CD4-positive, CD25-positive, alpha-beta regulatory T cell (primary cell): Measurements from ENCODE around the gene PRRX2. TPM values are rescaled to one million over a fixed set of nuclear protein-coding genes. Genes with fewer than 3 reads are reported as not detected.

ENCODE experiments used
- ATAC-seq, 2 donors: fragments of 150-1000 bp; cut with Tn5 transposase; one replicate each; pipeline ENCODE4 v1.10.0; 2021; ENCODE audit warnings: low read depth in 2 of 2, moderate number of reproducible peaks in 2 of 2, moderate library complexity in 1 of 2
- DNase-seq, 3 donors: peaks; one replicate each; pipeline versions ENCODE4 v3.0.0 to v3.0.0-alpha.2; 2012 to 2022; ENCODE audit warnings: mixed read lengths in 1 of 3
- H3K27ac ChIP-seq: one replicate; pipeline ENCODE4 v1.7.0; 2013; ENCODE audit warnings: mild to moderate bottlenecking, low read length; ENCODE audit not compliant: insufficient read depth, poor library complexity, severe bottlenecking
- H3K27me3 ChIP-seq: one replicate; pipeline ENCODE4 v1.7.0; 2013; ENCODE audit warnings: low read length; ENCODE audit not compliant: control insufficient read depth, insufficient read depth
- H3K36me3 ChIP-seq: one replicate; pipeline ENCODE4 v1.7.0; 2013; ENCODE audit warnings: mild to moderate bottlenecking, low read length, moderate library complexity; ENCODE audit not compliant: control insufficient read depth, insufficient read depth
- H3K4me1 ChIP-seq: 2 replicates; pipeline ENCODE4 v1.7.0; 2013; ENCODE audit warnings: mild to moderate bottlenecking, low read length; ENCODE audit not compliant: insufficient read depth, control insufficient read depth, poor library complexity, severe bottlenecking
- H3K4me3 ChIP-seq: one replicate; pipeline ENCODE4 v1.7.0; 2013; ENCODE audit warnings: low read depth, mild to moderate bottlenecking, low read length, moderate library complexity
- H3K9me3 ChIP-seq, 2 experiments: 1 replicate in 1 of 2; 2 replicates in 1 of 2; pipeline ENCODE4 v1.7.0; 2013; ENCODE audit warnings: low read length in 2 of 2, mild to moderate bottlenecking in 1 of 2, moderate library complexity in 1 of 2; ENCODE audit not compliant: control insufficient read depth in 2 of 2
- H3K27ac Mint-ChIP-seq, 3 donors: one replicate each; pipeline ENCODE4 v1.8.0; 2020 to 2022; ENCODE audit warnings: mild to moderate bottlenecking in 3 of 3, mixed read lengths in 3 of 3, moderate library complexity in 2 of 3
- H3K27me3 Mint-ChIP-seq: one replicate; pipeline ENCODE4 v1.8.0; 2022; ENCODE audit warnings: mild to moderate bottlenecking, mixed read lengths
- H3K36me3 Mint-ChIP-seq: one replicate; pipeline ENCODE4 v1.8.0; 2020; ENCODE audit warnings: mixed read lengths
- H3K4me1 Mint-ChIP-seq, 4 donors: one replicate each; pipeline ENCODE4 v1.8.0; 2020 to 2022; ENCODE audit warnings: mixed read lengths in 4 of 4, mild to moderate bottlenecking in 1 of 4
- H3K4me3 Mint-ChIP-seq, 4 donors: one replicate each; pipeline ENCODE4 v1.8.0; 2020 to 2022; ENCODE audit warnings: mild to moderate bottlenecking in 4 of 4, mixed read lengths in 4 of 4, moderate library complexity in 3 of 4
- H3K9me3 Mint-ChIP-seq, 7 donors: one replicate each; pipeline ENCODE4 v1.8.0; 2020 to 2022; ENCODE audit warnings: mixed read lengths in 7 of 7, mild to moderate bottlenecking in 3 of 7, moderate library complexity in 2 of 7
- polyA plus RNA-seq, 4 donors: library from polyadenylated mRNA; unstranded; fragments of 300-500 nt; fragmentation: Illumina TruSeq; gene quantifications; one replicate each; pipeline ENCODE4 v1.2.3, GENCODE V29; 2021
- total RNA-seq: library from RNA; stranded (reverse); gene quantifications from one replicate; pipeline ENCODE4 v1.2.3, GENCODE V29; 2022

PRRX2 gene
- total and polyA plus RNA-seq, 5 donors from 2014 or later = not detected

DNA sequence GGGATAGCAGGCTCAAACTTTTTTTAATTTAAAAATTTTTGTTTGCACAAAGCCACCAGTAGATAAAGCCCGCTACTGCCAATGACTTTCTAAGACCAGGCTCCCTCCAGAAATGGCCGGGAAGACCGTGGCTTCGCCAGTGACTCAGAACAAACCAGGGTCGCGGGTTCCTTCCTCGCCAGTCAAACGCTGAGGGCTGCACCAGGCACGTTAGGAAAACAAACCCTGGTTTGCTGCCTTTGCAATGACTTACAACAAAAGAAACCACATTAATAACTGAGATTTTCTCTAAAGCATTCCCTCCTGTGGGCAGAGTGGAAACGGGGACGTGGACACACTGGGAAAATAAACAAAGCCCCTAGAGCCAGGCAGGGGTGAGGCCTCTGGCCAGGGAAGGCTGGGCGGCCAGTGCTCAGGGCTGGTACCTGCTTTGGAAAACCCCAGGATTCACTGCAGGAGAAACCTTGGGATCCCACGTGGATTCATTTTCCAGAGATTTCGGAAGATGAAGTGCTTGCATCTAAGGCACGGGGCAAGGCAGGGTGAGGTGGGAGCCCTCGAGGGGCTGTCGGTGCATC is 3.8 kb downstream of the PRRX2 start:
- ATAC-seq (no peak), DNase-seq (no peak)
- Mint-ChIP-seq H3K9me3 (peaks cover 0 to 2% (median 0%) of the 10 kb centered on the region in 7 donors), H3K4me1 (peaks cover 0 to 6% (median 0%) of the 10 kb centered on the region in 4 donors), H3K27ac (peak overlapping the region in 1 of 3 donors; percentile 89), H3K36me3 (no peaks in the 10 kb centered on the region), H3K4me3 (no peak overlapping the region), H3K27me3 (peaks cover 39% of the 10 kb centered on the region)
- Histone ChIP-seq H3K4me1 (peaks cover 15% of the 10 kb centered on the region), H3K27ac (no peak overlapping the region), H3K27me3 (no peaks in the 10 kb centered on the region), H3K9me3 (no peaks in the 10 kb centered on the region), H3K4me3 (no peak overlapping the region), H3K36me3 (no peaks in the 10 kb centered on the region)

DNA sequence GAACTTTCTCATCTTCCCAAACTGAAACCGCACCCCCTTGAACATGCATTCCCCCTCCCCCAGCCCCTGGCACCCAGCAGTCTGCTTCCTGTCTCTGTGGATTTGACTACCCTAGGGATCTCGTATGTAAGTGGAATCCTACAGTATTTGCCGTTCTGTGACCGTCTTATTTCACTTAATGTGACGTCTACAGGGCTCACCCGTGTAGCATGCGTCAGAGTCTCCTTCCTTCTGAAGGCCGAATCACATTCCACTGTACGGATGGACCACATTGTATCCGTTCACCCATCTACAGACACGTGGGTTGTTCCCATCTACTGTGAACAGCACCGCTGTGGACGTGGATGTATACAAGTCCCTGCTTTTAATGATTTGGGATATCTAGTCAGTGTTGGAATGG is 4.5 kb downstream of the PRRX2 start:
- no peak for ATAC-seq

DNA sequence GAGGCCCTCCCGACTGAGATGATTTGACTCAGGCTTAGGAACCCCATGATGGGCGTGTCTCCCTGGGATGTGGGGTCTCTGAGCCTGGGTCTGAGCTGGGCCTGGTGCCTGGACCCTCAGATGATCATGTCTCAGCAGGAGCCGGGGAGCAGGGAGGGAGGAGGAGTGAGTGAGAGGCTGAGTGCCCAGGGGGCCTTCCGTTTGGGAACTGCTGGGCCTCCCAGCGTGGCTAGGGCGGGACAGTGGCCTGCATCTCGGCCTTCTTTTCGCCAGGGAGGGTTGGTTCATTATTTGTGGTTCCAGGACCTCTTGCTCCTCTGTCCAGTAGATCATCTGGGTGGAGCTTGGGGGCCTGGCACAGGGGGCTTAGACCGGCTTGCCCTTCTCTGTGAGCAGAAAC is 5.6 kb downstream of the PRRX2 start:
- H3K27ac ChIP-seq = no peak overlapping the region
- no peak overlapping the region for H3K4me3 ChIP-seq
- Mint-ChIP-seq H3K27me3 (peaks cover 25% of the 10 kb centered on the region), H3K9me3 (peaks cover 0 to 2% (median 0%) of the 10 kb centered on the region in 7 donors), H3K4me3 (peak overlapping the region in 1 of 4 donors; percentile 75), H3K27ac (no peak overlapping the region), H3K4me1 (peaks cover 0 to 2% (median 0%) of the 10 kb centered on the region in 4 donors), H3K36me3 (no peaks in the 10 kb centered on the region)
- DNase-seq (no peak), ATAC-seq (no peak)
- no peaks in the 10 kb centered on the region for H3K36me3 ChIP-seq
- no peaks in the 10 kb centered on the region for H3K9me3 ChIP-seq
- no peaks in the 10 kb centered on the region for H3K27me3 ChIP-seq
- H3K4me1 ChIP-seq = peaks cover 6% of the 10 kb centered on the region

More for the DNA sequence above, 4.5 kb downstream of the PRRX2 start:
- Histone ChIP-seq H3K36me3 (no peaks in the 10 kb centered on the region), H3K9me3 (no peaks in the 10 kb centered on the region), H3K4me3 (no peak overlapping the region), H3K27me3 (no peaks in the 10 kb centered on the region), H3K27ac (no peak overlapping the region), H3K4me1 (peaks cover 13% of the 10 kb centered on the region)
- peaks cover 0 to 2% (median 0%) of the 10 kb centered on the region in 7 donors for H3K9me3 Mint-ChIP-seq
- peaks cover 0 to 2% (median 0%) of the 10 kb centered on the region in 4 donors for H3K4me1 Mint-ChIP-seq
- peak overlapping the region in 1 of 3 donors; percentile 57 for H3K27ac Mint-ChIP-seq
- DNase-seq = no peak
- peaks cover 32% of the 10 kb centered on the region for H3K27me3 Mint-ChIP-seq
- no peak overlapping the region for H3K4me3 Mint-ChIP-seq
- H3K36me3 Mint-ChIP-seq = no peaks in the 10 kb centered on the region

DNA sequence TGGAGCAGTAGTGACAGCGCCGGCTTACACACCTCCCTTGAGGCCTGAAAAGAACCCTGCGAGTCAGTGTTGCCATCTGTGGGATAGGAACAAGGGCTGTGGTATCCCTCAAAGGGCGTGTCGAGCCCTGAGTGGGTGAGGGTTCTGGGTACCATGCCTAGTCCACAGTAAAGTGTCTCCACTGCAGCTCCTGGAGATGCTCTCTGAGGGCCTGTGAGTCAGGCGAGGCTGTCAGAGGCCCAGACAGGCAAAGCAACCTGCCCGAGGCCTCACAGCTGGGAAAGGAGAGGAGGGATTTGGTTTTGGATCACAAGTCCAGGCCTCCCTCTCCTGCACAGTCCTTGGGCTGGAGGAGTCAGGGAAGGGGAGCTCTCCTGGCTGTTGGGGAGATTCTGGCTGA is 6.1 kb downstream of the PRRX2 start:
- no peak overlapping the region for H3K27ac ChIP-seq
- no peak overlapping the region for H3K4me3 ChIP-seq
- no peaks in the 10 kb centered on the region for H3K36me3 Mint-ChIP-seq
- no peak for DNase-seq
- H3K4me1 ChIP-seq = peaks cover 2% of the 10 kb centered on the region
- H3K27me3 ChIP-seq = no peaks in the 10 kb centered on the region
- H3K4me1 Mint-ChIP-seq = peaks cover 0 to 2% (median 0%) of the 10 kb centered on the region in 4 donors
- no peak for ATAC-seq
- no peak overlapping the region for H3K27ac Mint-ChIP-seq
- peaks cover 23% of the 10 kb centered on the region for H3K27me3 Mint-ChIP-seq
- H3K36me3 ChIP-seq = no peaks in the 10 kb centered on the region
- no peak overlapping the region for H3K4me3 Mint-ChIP-seq
- peaks cover 0 to 2% (median 0%) of the 10 kb centered on the region in 7 donors for H3K9me3 Mint-ChIP-seq
- H3K9me3 ChIP-seq = no peaks in the 10 kb centered on the region

DNA sequence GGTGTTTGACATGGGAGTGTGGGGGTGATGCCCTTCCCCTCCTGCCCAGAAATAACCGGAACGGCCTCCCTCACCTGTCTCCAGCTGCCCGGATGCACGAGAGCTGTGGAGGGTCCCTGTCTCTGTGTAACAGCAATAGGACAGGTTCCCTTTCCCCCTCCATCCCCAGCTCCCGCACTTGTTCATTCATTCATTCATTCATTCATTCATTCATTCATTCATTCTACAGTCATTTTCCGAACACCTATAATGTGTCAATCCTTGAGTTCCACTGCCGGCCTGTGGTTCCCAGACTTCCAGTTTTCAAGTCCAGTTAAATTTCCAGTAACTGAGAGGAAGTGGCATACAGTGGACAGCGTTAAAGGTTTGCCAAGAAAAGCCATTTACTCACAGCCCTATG is 7.3 kb downstream of the PRRX2 start:
- H3K36me3 Mint-ChIP-seq = no peaks in the 10 kb centered on the region
- peaks cover 0 to 2% (median 0%) of the 10 kb centered on the region in 7 donors for H3K9me3 Mint-ChIP-seq
- Histone ChIP-seq H3K4me3 (no peak overlapping the region), H3K36me3 (no peaks in the 10 kb centered on the region), H3K27ac (no peak overlapping the region), H3K4me1 (no peaks in the 10 kb centered on the region), H3K9me3 (no peaks in the 10 kb centered on the region), H3K27me3 (no peaks in the 10 kb centered on the region)
- no peak overlapping the region for H3K27ac Mint-ChIP-seq
- no peak overlapping the region for H3K4me3 Mint-ChIP-seq
- H3K4me1 Mint-ChIP-seq = peaks cover 0 to 2% (median 0%) of the 10 kb centered on the region in 4 donors
- H3K27me3 Mint-ChIP-seq = peaks cover 20% of the 10 kb centered on the region
- DNase-seq = no peak
- ATAC-seq = no peak

DNA sequence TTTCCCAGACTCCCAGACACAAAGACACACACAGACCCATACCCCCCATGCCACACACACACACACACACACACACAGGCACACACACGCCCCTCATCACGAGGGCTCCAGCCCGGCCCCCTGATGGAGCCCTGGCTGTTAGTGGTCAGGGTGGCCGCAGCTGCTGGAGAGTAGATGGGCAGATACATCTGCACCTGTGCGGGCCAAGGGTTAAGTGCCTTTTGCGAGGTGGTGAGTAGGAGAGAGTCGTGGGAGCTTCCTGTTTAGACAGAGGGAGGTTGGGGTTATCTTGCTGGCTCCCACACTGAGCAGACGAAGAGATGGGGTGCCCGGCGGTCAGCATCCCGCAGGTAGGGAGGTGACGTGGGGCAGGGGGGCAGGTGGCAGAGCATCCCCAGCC is 8.2 kb downstream of the PRRX2 start:
- Histone ChIP-seq H3K9me3 (no peaks in the 10 kb centered on the region), H3K27me3 (no peaks in the 10 kb centered on the region), H3K27ac (no peak overlapping the region), H3K4me1 (no peaks in the 10 kb centered on the region), H3K36me3 (no peaks in the 10 kb centered on the region), H3K4me3 (no peak overlapping the region)
- Mint-ChIP-seq H3K27ac (no peak overlapping the region), H3K4me1 (peaks cover 0 to 4% (median 0%) of the 10 kb centered on the region in 4 donors), H3K36me3 (no peaks in the 10 kb centered on the region), H3K9me3 (peaks cover 0 to 2% (median 0%) of the 10 kb centered on the region in 7 donors), H3K4me3 (no peak overlapping the region), H3K27me3 (peaks cover 20% of the 10 kb centered on the region)
- no peak for ATAC-seq
- DNase-seq = no peak

DNA sequence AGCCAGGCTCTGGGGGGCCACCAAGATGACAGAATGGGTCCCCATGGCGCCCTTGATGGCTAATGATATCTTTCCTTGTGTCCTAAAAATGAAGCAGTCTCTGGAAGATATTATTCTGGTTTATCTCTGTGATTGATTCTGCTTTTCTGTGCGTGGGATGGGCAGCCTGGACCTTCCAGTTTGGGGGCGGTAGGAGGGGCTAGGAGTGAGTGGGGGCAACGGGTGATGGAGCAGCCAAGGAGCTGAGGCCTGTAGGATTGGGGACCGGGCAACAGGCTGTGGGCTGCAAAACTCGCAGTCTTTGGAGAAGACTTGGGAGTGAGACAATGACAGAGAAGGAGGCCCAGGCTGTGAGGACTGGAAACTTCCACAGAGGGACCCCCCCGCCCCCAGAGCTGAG is 8.8 kb downstream of the PRRX2 start:
- H3K4me3 ChIP-seq = no peak overlapping the region
- H3K36me3 Mint-ChIP-seq = no peaks in the 10 kb centered on the region
- no peak overlapping the region for H3K27ac Mint-ChIP-seq
- no peak overlapping the region for H3K4me3 Mint-ChIP-seq
- H3K9me3 Mint-ChIP-seq = peaks cover 0 to 2% (median 0%) of the 10 kb centered on the region in 7 donors
- H3K36me3 ChIP-seq = no peaks in the 10 kb centered on the region
- no peaks in the 10 kb centered on the region for H3K27me3 ChIP-seq
- ATAC-seq (no peak), DNase-seq (no peak)
- H3K4me1 Mint-ChIP-seq = peaks cover 0 to 4% (median 0%) of the 10 kb centered on the region in 4 donors
- H3K27ac ChIP-seq = no peak overlapping the region
- H3K27me3 Mint-ChIP-seq = peaks cover 18% of the 10 kb centered on the region
- H3K4me1 ChIP-seq = no peaks in the 10 kb centered on the region
- H3K9me3 ChIP-seq = no peaks in the 10 kb centered on the region

DNA sequence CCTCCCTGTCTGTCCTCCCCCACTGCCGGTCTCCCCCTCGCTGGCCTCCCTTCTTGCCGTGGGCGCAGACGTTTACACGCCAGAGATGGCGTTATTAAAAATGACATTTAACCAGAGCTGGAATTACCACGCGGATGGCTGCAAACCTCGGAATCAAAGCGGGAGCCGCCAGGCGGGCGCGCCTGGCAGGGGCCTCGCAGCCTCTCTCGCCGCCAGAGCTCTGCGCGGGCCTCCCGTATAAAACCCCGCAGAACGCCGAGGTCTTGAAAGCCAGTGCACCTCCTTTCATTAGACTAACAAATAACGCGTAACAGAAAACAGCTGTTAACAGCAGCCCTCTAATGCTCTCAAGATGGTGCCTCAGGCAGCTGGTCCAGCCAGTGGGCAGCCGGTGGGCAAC is 10.2 kb downstream of the PRRX2 start:
- no peaks in the 10 kb centered on the region for H3K4me1 ChIP-seq
- peaks cover 0 to 2% (median 0%) of the 10 kb centered on the region in 7 donors for H3K9me3 Mint-ChIP-seq
- H3K9me3 ChIP-seq = no peaks in the 10 kb centered on the region
- H3K27ac Mint-ChIP-seq = no peak overlapping the region
- no peaks in the 10 kb centered on the region for H3K36me3 Mint-ChIP-seq
- H3K36me3 ChIP-seq = no peaks in the 10 kb centered on the region
- H3K27ac ChIP-seq = no peak overlapping the region
- no peak for DNase-seq
- H3K4me3 ChIP-seq = no peak overlapping the region
- no peak overlapping the region for H3K4me3 Mint-ChIP-seq
- peaks cover 13% of the 10 kb centered on the region for H3K27me3 Mint-ChIP-seq
- H3K27me3 ChIP-seq = no peaks in the 10 kb centered on the region
- no peak for ATAC-seq
- H3K4me1 Mint-ChIP-seq = peaks cover 0 to 4% (median 0%) of the 10 kb centered on the region in 4 donors
